HepG2 (cell line): ENCODE measurements around the gene GPT2. TPM values are rescaled to one million over a fixed set of nuclear protein-coding genes. Genes with fewer than 3 reads are reported as not detected.
A peak's percentile ranks its signal among the peaks of the same experiment; 100 is the strongest.

Experiments used
- ATAC-seq: fragments of 200-7000 bp; cut with Tn5 transposase; 3 replicates; pipeline ENCODE4 v1.9.1; 2020; ENCODE audit warnings: mild to moderate bottlenecking, moderate library complexity
- BruUV-seq: library from RNA; stranded (reverse); fragments of 400-500 nt; replicated peaks from 2 replicates; lab custom pipeline; 2021; lab: Mats Ljungman, UMichigan
- CTCF ChIA-PET: fragments of 300-600 bp; formaldehyde crosslinking; extraction: SDS; loops from one replicate; lab custom pipeline; 2021; ENCODE audit warnings: low total read pairs, inconsistent platforms, low intra/inter-chr PET ratio; lab: Yijun Ruan, JAX
- POLR2A ChIA-PET: fragments of 350-600 bp; sonication (Branson Sonifier 250); formaldehyde crosslinking; loops from one replicate; lab custom pipeline; 2020; ENCODE audit warnings: antibody characterized with exemption, inconsistent platforms; lab: Yijun Ruan, JAX
- DNase-seq: peaks from one replicate; pipeline ENCODE4 v3.0.0-alpha.2; 2015; ENCODE audit warnings: low spot score
- FAIRE-seq: peaks from 3 replicates; lab custom pipeline; 2011; peaks lifted over from hg19 to GRCh38; lab: Jason Lieb, UNC
- H2AFZ ChIP-seq: one replicate; pipeline ENCODE4 v1.6.1; 2011; ENCODE audit warnings: low read length, inconsistent platforms
- H3K27ac ChIP-seq: fragments of 300-600 bp; 3 replicates; pipeline ENCODE4 v1.8.0; 2011; ENCODE audit warnings: mixed run types, mild to moderate bottlenecking, mixed read lengths, low read length, inconsistent platforms; ENCODE audit not compliant: insufficient read depth; ENCODE audit errors: extremely low read length
- H3K27me3 ChIP-seq, 2 experiments: fragments of 200-600 bp in 1 of 2; 2 replicates in 1 of 2; 3 replicates in 1 of 2; pipeline versions ENCODE4 v1.6.0 to v1.8.0; 2011; ENCODE audit warnings: low read length in 2 of 2, mild to moderate bottlenecking in 2 of 2, moderate library complexity in 2 of 2, inconsistent platforms in 1 of 2; ENCODE audit not compliant: insufficient read depth in 2 of 2, control insufficient read depth in 1 of 2
- H3K36me3 ChIP-seq, 2 experiments: fragments of 200-600 bp in 1 of 2; replicated peaks in 1 of 2; 2 replicates in 1 of 2; 3 replicates in 1 of 2; pipeline versions ENCODE4 v1.5.1 to v1.8.0; 2011; ENCODE audit warnings: low read length in 2 of 2, inconsistent platforms in 1 of 2; ENCODE audit not compliant: insufficient read depth in 2 of 2, control insufficient read depth in 1 of 2
- H3K4me1 ChIP-seq: 2 replicates; pipeline ENCODE4 v1.5.1; 2012; ENCODE audit warnings: low read length, inconsistent platforms; ENCODE audit not compliant: insufficient read depth
- H3K4me2 ChIP-seq: 2 replicates; pipeline ENCODE4 v1.6.0; 2011; ENCODE audit warnings: low read depth, low read length, inconsistent platforms
- H3K4me3 ChIP-seq, 3 experiments: fragments of 200-600 bp in 1 of 3; sonication (generic), shearing (Covaris generic) in 1 of 3; replicated peaks in 1 of 3; 2 replicates each; pipeline ENCODE4 v1.5.1; 2011 to 2016; ENCODE audit warnings: low read length in 3 of 3, inconsistent platforms in 2 of 3, low read depth in 2 of 3, mild to moderate bottlenecking in 2 of 3, control low read depth in 1 of 3, mixed read lengths in 1 of 3; ENCODE audit not compliant: insufficient read depth in 1 of 3
- H3K79me2 ChIP-seq: one replicate; pipeline ENCODE4 v1.6.1; 2011; ENCODE audit warnings: low read length, inconsistent platforms; ENCODE audit not compliant: insufficient read depth
- H3K9ac ChIP-seq: 2 replicates; pipeline ENCODE4 v1.6.0; 2011; ENCODE audit warnings: mild to moderate bottlenecking, low read depth, low read length, inconsistent platforms; ENCODE audit not compliant: insufficient read depth
- H3K9me3 ChIP-seq: 2 replicates; pipeline ENCODE4 v1.5.1; 2012; ENCODE audit warnings: mild to moderate bottlenecking, low read length
- H4K20me1 ChIP-seq: 2 replicates; pipeline ENCODE4 v1.6.0; 2011; ENCODE audit warnings: inconsistent platforms, mild to moderate bottlenecking, low read length, moderate library complexity; ENCODE audit not compliant: insufficient read depth
- ATF7 ChIP-seq, 2 experiments: fragments of 450-650 bp in 1 of 2; sonication (generic) in 1 of 2; formaldehyde crosslinking in 1 of 2; IDR thresholded peaks; 2 replicates each; pipeline versions ENCODE4 v1.4.0 to v1.6.1; 2016 to 2020; ENCODE audit warnings: antibody characterized with exemption in 1 of 2, mild to moderate bottlenecking in 1 of 2, missing genetic modification reagents in 1 of 2
- FUBP1 ChIP-seq: sonication (generic); formaldehyde crosslinking; IDR thresholded peaks from 2 replicates; pipeline ENCODE4 v1.5.1; 2020; ENCODE audit warnings: missing genetic modification reagents, mild to moderate bottlenecking, borderline replicate concordance
- MAF1 ChIP-seq: sonication (generic); formaldehyde crosslinking; IDR thresholded peaks from 2 replicates; pipeline ENCODE4 v1.5.0; 2020; ENCODE audit warnings: missing genetic modification reagents, borderline replicate concordance
- PAX8 ChIP-seq: sonication (generic); formaldehyde crosslinking; IDR thresholded peaks from 2 replicates; pipeline ENCODE4 v1.8.0; 2022; ENCODE audit warnings: mild to moderate bottlenecking, missing genetic modification reagents, borderline replicate concordance
- ZNF101 ChIP-seq: sonication (generic); formaldehyde crosslinking; IDR thresholded peaks from 2 replicates; pipeline ENCODE4 v1.4.0; 2020; ENCODE audit warnings: mild to moderate bottlenecking, low read depth, missing genetic modification reagents, borderline replicate concordance
- ZNF121 ChIP-seq: sonication (generic); formaldehyde crosslinking; IDR thresholded peaks from 2 replicates; pipeline ENCODE4 v1.5.0; 2020; ENCODE audit warnings: mild to moderate bottlenecking, missing genetic modification reagents
- ZNF460 ChIP-seq: sonication (generic); formaldehyde crosslinking; IDR thresholded peaks from 2 replicates; pipeline ENCODE4 v1.5.1; 2020; ENCODE audit warnings: missing genetic modification reagents, mild to moderate bottlenecking, borderline replicate concordance
- ZNF7 ChIP-seq: IDR thresholded peaks from 2 replicates; pipeline ENCODE4 v1.6.1; 2016; ENCODE audit warnings: missing biosample characterization, missing genetic modification reagents
- ZNF766 ChIP-seq: sonication (generic); formaldehyde crosslinking; IDR thresholded peaks from 2 replicates; pipeline ENCODE4 v1.5.0; 2020; ENCODE audit warnings: missing genetic modification reagents, borderline replicate concordance
- ZUFSP ChIP-seq: sonication (generic); formaldehyde crosslinking; IDR thresholded peaks from 2 replicates; pipeline ENCODE4 v1.9.0; 2021; ENCODE audit warnings: missing genetic modification reagents, mild to moderate bottlenecking, borderline replicate concordance
- WGBS: methylation state at CpG from one replicate; pipeline ENCODE4 v1.1.6; 2017; ENCODE audit warnings: low lambda C conversion rate; 5-methylcytosine and 5-hydroxymethylcytosine counted together
- in situ Hi-C: cut with HindIII; loops from 2 replicates; pipeline ENCODE4 v1.10.0; 2017; ENCODE audit warnings: low pct_unique_long_range_greater_than_20kb; ENCODE audit not compliant: extremely low pct_ligation_motif_present
- intact Hi-C: fragments of 100-400 bp; cut with micrococcal nuclease; formaldehyde crosslinking; loops from one replicate; pipeline ENCODE4 v1.10.0; 2022; ENCODE audit not compliant: unreplicated experiment
- polyA plus RNA-seq, 8 experiments: library from polyadenylated mRNA; depleted of rRNA in 3 of 8; stranded (reverse) in 7 of 8; unstranded in 1 of 8; fragments of >200 nt; fragmentation: Illumina TruSeq in 4 of 8; extraction: Trizol in 4 of 8; gene quantifications; 2 replicates each; pipeline versions ENCODE4 v1.2.1 to v1.2.3, GENCODE V29; 2011 to 2016; ENCODE audit warnings: low read depth in 4 of 8, missing spikeins in 1 of 8, mixed read lengths in 1 of 8; ENCODE audit not compliant: insufficient read depth in 1 of 8
- total RNA-seq, 5 experiments: library from RNA; depleted of rRNA; stranded (reverse); fragments of >200 nt; fragmentation: Illumina TruSeq; extraction: Trizol; gene quantifications; 2 replicates each; pipeline ENCODE4 v1.2.3, GENCODE V29; 2016; ENCODE audit warnings: low read depth in 1 of 5

Gene GPT2
- total and polyA plus RNA-seq, 2 of the 13 experiments (the other 11 are each of a cell fraction or from before 2014, with no cell fraction given): 138 to 267 TPM

GRCh38 chr16:46901709-46902108 lies 17.5 kb downstream of the GPT2 start (continued):
- no peak for TF ChIP-seq FUBP1 (CRISPR knock-in tag)
- TF ChIP-seq ZUFSP: no peak

GRCh38 chr16:46903255-46903905 lies 19.2 kb downstream of the GPT2 start:
- 96% methylated on average over 5 of the region's 5 CpGs for WGBS
- no peak overlapping the region for H2AFZ ChIP-seq
- intact Hi-C loops: no loop called here
- in situ Hi-C loops: no loop called here
- no peaks in the 10 kb centered on the region for H3K27me3 ChIP-seq
- DNase-seq: no peak
- H3K36me3 ChIP-seq: peaks cover 70 to 85% of the 10 kb centered on the region in 2 experiments
- no peak overlapping the region for H3K4me3 ChIP-seq
- ChIA-PET POLR2A (interaction anchor here (1.6 to 11.7 kb wide), 2 partner anchors 18 to 39 kb away, joined by 5 to 133 read pairs; partner anchors contain the start of gene GPT2), CTCF (no interaction called here)
- H3K79me2 ChIP-seq: peaks cover 11% of the 10 kb centered on the region
- FAIRE-seq: no peak
- no peak overlapping the region for H3K9ac ChIP-seq
- BruUV-seq: no TSS peak
- peak overlapping the region; percentile 4 for H3K27ac ChIP-seq
- peaks cover 33% of the 10 kb centered on the region for H3K4me1 ChIP-seq
- H4K20me1 ChIP-seq: peaks cover 28% of the 10 kb centered on the region; the same call in 1 of the 2 replicates
- H3K9me3 ChIP-seq: no peaks in the 10 kb centered on the region
- H3K4me2 ChIP-seq: no peak overlapping the region
- no peak for ATAC-seq
- no peak for TF ChIP-seq MAF1 (CRISPR knock-in tag)
- TF ChIP-seq ZNF101 (CRISPR knock-in tag): no peak
- no peak for TF ChIP-seq ZNF121 (CRISPR knock-in tag)
- TF ChIP-seq ZNF766 (CRISPR knock-in tag): 0 out of 2 replicates have a peak, but pooled peaks have one; percentile 34
- TF ChIP-seq ZNF460 (CRISPR knock-in tag): peak; percentile 89
- TF ChIP-seq PAX8 (CRISPR knock-in tag): no peak
- TF ChIP-seq ZNF7 (CRISPR knock-in tag): peak; percentile 61; the same call in 1 of the 2 replicates
- TF ChIP-seq ATF7 (IDR thresholded peaks at IDR 0.05): no peak
- no peak for TF ChIP-seq ATF7 (CRISPR knock-in tag; IDR thresholded peaks at IDR 0.05)
